Stimulated activated CD4-positive, alpha-beta T cell treated with anti-CD3 and anti-CD28 coated beads, Interleukin-2, amount 100 ng/mL, for 24 hours (primary cell): ENCODE results near the gene TRAF1.
"Not testable (repeated sequence)": the region's sequence is repeated elsewhere in the genome, so short reads cannot be mapped to it uniquely, and the experiment has no call there.

Experiments
- DNase-seq, 2 donors: peaks; one replicate each; pipeline ENCODE4 v3.0.0-alpha.2; 2020

Gene TRAF1, protein sequence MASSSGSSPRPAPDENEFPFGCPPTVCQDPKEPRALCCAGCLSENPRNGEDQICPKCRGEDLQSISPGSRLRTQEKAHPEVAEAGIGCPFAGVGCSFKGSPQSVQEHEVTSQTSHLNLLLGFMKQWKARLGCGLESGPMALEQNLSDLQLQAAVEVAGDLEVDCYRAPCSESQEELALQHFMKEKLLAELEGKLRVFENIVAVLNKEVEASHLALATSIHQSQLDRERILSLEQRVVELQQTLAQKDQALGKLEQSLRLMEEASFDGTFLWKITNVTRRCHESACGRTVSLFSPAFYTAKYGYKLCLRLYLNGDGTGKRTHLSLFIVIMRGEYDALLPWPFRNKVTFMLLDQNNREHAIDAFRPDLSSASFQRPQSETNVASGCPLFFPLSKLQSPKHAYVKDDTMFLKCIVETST

DNA sequence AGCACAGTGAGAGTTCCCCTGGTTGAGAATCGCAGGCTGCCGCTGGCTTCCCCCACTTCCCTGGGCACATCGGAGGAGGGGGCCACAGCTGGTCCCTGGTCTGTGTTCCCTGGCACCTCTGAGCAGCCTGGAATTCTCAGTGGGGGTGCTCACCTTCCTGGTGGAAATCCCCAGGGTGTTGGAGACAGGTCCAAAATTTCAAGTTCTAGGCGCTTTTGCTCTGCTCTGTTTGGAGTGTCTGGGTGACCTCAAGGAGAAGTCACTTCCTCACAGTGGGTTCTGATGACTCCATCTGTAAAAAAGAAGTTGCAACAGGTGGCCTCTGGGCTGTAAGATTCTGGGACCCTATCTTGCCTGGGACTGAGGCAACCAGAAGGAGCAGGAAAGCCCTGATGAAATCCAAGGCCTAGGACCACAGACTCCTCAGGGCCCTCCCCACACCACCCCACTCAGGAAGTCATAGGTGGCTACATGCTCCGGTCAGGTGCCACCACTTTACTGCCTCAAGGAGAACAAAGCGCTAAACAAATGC lies at the start of gene TRAF1:
Gene TRAF1 (minus strand): TSS at position 400 of the 532 bp plus-strand sequence. CDS start 721 bp downstream, outside the sequence.
- DNase-seq, result no peak

- no peak for DNase-seq
Observed at GRCh38 chr9:120974921-120975320, 48.3 kb upstream of the TRAF1 start.

DNA sequence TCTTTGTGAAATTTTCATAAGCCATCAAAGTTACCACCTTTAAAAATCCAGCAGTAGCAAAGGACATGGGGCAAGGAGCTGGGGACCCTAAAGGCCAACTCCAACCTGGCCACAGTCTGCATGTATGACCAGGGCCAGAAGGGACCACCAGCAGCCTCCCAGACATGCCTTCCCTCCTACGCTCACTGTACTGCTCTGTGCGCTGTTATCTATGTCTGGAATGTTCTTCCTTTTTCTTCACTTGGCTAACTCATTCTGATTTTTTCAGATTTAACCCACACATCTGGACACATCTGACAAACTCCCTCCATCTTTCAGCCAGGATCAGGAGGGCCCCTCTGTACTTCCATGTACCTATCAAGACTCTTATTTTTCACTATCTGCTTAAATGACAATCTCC lies 47.6 kb upstream of the TRAF1 start:
- DNase-seq, result no peak

DNA sequence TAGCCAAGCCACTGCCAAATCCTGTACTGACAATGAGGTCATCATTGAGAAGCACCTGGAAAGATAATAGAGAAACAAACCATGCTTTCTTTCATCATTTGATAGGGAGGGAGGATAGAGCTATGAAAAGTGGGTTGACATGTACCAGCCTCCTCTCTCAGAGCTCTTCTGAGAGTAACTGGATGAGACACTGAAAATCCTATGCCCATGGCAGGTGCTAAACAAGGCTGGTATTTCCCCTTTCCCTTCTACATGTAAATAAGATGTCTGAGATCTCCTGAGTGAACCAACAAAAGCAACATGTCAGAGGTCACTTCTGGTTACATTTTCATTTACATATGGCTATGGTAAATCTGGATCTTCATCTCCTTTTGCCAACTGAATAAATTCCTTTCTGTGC lies 45.3 kb upstream of the TRAF1 start:
- no peak for DNase-seq

DNA sequence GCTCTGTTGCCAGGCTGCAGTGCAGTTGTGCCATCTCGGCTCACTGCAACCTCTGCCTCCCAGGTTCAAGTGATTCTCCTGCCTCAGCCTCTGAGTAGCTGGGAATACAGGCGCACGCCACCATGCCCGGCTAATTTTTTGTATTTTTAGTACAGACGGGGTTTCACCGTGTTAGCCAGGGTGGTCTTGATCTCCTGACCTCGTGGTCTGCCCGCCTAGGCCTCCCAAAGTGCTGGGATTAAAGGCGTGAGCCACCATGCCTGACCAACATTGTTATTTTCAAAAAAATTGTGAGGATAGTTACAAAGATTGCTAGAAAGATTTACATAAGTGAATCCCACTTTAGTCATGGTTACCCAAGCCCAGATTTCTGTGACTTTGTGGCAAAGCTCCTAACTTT lies 44.9 kb upstream of the TRAF1 start:
- not testable (repeated sequence) for DNase-seq

GRCh38 chr9:120970244-120970643 lies 43.6 kb upstream of the TRAF1 start:
- DNase-seq, result no peak

GRCh38 chr9:120966013-120966369 lies 39.4 kb upstream of the TRAF1 start:
- DNase-seq, result no peak

DNA sequence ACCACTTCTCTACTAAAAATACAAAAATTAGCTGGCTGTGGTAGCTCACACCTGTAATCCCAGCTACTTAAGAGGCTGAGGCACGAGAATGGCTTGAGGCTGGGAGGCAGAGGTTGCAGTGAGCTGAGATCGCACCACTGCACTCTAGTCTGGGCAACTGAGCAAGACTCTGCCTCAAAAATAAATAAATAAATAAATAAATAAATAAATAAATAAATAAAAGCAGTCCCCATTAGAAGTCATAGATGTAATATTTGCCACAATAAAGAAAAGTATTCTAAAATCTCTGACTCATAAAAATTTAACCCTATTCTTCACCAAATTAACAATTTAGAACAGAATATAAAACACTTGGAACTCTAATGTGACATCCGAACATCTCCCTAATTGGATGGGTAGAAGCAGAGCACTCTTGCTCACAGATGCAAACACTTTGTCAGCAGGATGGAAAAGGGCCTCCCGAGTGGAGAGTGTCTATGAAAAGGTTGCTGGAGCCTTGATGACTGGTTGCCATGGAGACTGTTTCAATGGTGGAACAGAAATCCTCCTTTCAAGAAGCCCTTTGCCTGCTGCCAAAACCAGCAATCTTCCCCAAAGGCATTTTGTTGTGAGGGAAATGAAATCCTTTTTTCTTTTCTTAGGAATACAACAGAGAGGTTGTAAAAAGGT lies 38.9 kb upstream of the TRAF1 start:
- DNase-seq, result no peak

- DNase-seq, result no peak
Observed at GRCh38 chr9:120961936-120962335, 35.3 kb upstream of the TRAF1 start.

DNA sequence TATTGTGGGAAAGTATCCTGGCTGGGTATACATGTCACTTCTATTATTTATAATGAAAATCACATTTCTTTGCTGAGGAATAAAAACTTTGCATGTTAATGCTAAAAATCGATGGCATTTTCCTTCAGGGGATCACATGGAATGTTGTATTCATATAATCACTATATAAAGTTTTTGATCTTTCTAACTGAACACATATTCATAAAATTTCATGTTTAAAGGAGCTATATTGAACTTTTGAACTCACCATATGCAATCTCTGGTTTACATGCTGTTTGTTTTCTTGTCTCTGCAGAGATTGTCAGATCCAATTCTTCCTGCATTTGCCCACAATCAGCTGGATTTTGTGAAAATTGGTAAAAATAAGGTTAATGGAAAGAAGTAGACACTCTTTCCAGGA lies 33.4 kb upstream of the TRAF1 start:
- no peak for DNase-seq

DNA sequence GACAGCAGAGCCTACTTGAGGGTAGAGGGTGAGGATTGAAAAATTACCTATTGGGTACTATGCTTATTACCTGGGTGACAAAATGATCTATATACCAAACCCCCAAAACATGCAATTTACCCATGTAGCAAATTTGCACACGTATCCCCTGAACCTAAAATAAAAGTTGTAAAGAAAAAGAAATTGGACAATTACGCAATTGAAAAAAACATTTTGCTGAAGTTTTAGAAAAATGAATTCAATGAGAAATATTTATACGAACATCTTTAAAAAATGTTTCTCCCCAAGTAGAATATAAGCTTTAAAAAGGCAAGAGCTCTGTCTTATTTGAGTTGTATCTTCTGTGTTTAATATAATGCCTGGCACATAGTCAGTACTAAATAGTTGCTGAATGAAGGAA lies 30.3 kb upstream of the TRAF1 start:
- DNase-seq, result no peak

GRCh38 chr9:120951960-120952618 lies 25.5 kb upstream of the TRAF1 start:
- no peak for DNase-seq

DNA sequence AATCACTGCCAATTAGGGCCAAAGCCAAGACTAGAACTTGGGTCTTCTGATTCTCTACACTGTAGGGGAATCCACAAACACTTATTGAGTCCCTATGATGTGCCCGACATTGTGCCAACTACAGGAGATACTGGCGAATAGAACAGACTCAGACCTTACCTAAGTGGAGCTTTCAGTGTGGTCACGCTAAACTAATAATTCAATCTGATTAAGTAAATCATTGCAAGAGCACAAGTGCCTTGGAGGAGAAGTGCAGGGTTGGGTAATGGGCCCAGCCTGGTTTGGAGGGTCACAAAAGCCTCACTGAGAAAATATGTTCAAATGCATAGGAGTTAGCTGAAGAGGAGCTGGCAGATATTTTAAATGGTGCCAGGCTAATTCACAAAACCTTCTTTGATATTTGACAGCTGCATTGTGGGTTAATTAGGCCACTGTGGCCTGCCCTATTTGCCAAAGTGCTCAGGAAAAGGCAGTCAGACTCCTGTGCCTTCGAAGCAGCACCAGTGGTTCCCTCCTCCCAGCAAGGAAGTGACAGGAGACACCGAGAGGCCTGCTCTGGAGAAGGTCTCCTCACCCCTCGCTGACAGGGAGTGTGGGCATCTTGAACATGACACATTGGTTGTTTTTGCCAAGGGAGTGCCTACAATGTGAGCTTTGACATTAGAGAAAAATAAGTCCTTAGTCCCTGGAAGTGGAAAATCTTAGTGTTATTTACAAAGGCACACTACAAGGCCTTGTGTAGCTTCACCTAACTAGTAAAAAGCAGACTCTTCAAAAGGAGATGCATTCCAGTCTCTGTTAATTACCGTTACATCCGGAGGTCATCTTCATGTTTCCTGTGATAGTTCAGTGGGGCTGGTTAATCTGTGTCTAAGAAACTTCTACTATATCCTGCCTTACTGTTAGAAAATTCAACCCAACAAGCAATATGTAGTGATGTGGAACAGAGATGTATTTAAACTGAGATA lies 24.1 kb upstream of the TRAF1 start:
- no peak for DNase-seq

DNA sequence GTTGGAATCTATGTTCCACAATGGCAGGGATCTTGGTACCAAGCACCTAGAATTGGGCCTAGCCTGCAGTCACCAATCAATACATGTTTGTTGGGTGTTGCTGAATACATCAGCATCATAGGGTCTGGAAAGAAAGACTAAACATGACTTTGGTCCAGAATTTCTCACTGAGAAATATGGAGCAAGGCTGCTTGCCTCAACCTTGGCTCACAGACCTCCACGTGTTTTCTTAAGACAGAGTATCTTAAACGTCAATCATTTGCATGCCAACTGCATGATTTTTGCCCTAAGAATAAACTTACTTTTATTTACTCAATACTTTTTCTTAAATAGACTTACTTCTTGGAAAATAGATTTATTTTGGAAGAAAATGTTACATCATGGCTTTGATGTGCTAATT lies 22.7 kb upstream of the TRAF1 start:
- DNase-seq, result no peak

DNA sequence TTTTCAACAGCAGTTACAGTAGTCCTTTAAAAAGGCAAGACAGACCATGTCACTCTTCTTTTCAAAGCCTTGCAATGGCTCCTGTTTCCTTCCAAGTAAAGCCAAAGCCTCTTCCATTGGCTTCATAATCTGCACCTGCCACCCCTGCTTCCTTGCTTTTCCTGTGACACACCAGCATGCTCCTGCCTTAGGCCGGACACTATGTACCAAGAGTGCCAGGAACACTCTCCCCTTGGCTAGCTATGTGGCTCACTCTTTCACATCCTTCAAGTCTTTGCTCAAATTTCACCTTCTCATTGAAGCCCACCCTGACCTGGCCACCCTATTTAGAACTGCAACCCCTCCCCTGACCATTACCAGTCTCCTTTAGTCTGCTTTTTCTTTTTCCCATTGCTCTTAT lies 22.2 kb upstream of the TRAF1 start:
- DNase-seq, result no peak

GRCh38 chr9:120947222-120947621 lies 20.6 kb upstream of the TRAF1 start:
- no peak for DNase-seq

DNA sequence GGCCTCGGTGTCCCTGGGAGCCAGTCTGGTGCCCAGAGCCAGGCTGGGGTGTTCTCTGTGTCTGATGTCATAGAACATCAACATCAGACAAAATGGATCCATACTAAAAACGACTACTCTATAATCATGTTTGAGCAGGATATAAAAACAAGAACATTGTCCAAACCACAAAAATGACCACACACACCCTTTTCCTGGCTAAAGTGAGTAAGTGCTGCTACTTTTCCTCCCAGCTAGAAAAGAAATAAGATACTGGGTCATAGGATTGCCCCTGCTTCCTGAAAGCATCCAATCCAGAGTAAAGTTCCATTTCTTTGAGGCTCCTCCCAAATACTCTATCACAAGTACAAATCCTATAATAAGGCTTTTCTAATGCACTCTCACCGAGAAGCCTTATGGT lies 19.7 kb upstream of the TRAF1 start:
- no peak for DNase-seq

DNA sequence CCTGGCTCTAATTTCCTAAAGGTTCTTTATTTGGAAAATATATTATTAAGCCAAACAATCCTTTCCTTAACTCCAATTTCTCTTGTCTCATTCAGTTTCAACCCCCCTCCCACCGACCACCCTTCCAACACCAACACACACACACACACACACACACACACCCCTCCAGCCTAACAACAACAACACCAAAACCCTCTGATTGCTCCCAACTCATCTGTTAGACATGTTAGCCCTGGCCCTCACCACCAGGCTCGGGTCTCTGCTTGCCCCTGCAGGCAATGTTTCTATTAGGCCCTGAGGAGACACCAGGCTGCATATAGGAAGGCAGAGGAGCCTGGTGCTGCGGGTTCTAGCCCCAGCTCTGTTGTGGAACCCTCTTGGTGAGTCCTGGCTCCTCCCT lies 18.4 kb upstream of the TRAF1 start:
- DNase-seq, result no peak

- DNase-seq, result no peak
Observed at GRCh38 chr9:120944434-120944843, 17.8 kb upstream of the TRAF1 start.

- no peak for DNase-seq
Observed at GRCh38 chr9:120942186-120943001, 15.8 kb upstream of the TRAF1 start.

GRCh38 chr9:120941046-120941770 lies 14.6 kb upstream of the TRAF1 start:
- no peak for DNase-seq
